Common myeloid progenitor, CD34-positive (primary cell): ENCODE data around the gene GEMIN7.

Experiments used
- CTCF ChIA-PET: fragments of 350-600 bp; sonication (Branson Sonifier 250); formaldehyde crosslinking; loops from one replicate; lab custom pipeline; 2021; ENCODE audit warnings: antibody characterized with exemption; lab: Charles Lee
- POLR2A ChIA-PET: fragments of 350-600 bp; sonication (Branson Sonifier 250); formaldehyde crosslinking; loops from one replicate; lab custom pipeline; 2021; ENCODE audit warnings: antibody characterized with exemption; lab: Charles Lee
- DNase-seq, 3 donors: peaks; one replicate each; pipeline versions ENCODE4 v3.0.0 to v3.0.0-alpha.2; 2013
- H3K27ac ChIP-seq, 2 experiments: 1 replicate in 1 of 2; 2 replicates in 1 of 2; pipeline ENCODE4 v1.7.0; 2013; ENCODE audit warnings: inconsistent platforms in 2 of 2, low read length in 2 of 2, mild to moderate bottlenecking in 2 of 2, low read depth in 1 of 2, moderate library complexity in 1 of 2; ENCODE audit not compliant: severe bottlenecking in 2 of 2, insufficient read depth in 1 of 2, poor library complexity in 1 of 2
- H3K27me3 ChIP-seq, 5 experiments: replicated peaks in 2 of 5; 1 replicate in 3 of 5; 2 replicates in 2 of 5; pipeline versions ENCODE4 v1.6.1 to v1.7.0; 2013; ENCODE audit warnings: low read length in 4 of 5, mild to moderate bottlenecking in 2 of 5, moderate library complexity in 2 of 5, inconsistent platforms in 1 of 5; ENCODE audit not compliant: insufficient read depth in 5 of 5, control insufficient read depth in 4 of 5
- H3K36me3 ChIP-seq, 4 experiments: 1 replicate in 2 of 4; 2 replicates in 2 of 4; pipeline versions ENCODE4 v1.6.1 to v1.7.0; 2013; ENCODE audit warnings: low read length in 3 of 4, control low read depth in 1 of 4, mild to moderate bottlenecking in 1 of 4; ENCODE audit not compliant: control insufficient read depth in 4 of 4, insufficient read depth in 4 of 4
- H3K4me1 ChIP-seq, 4 experiments: 1 replicate in 3 of 4; 2 replicates in 1 of 4; pipeline versions ENCODE4 v1.6.1 to v1.7.1; 2013; ENCODE audit warnings: low read length in 3 of 4, mild to moderate bottlenecking in 3 of 4, control low read depth in 1 of 4, inconsistent platforms in 1 of 4, moderate library complexity in 1 of 4; ENCODE audit not compliant: control insufficient read depth in 4 of 4, insufficient read depth in 4 of 4; ENCODE audit errors: control extremely low read depth in 1 of 4
- H3K4me3 ChIP-seq, 7 experiments: 1 replicate in 4 of 7; 2 replicates in 3 of 7; pipeline versions ENCODE4 v1.5.1 to v1.7.0; 2013; ENCODE audit warnings: mild to moderate bottlenecking in 7 of 7, low read length in 6 of 7, moderate library complexity in 6 of 7, inconsistent platforms in 2 of 7, low read depth in 2 of 7, control low read depth in 1 of 7; ENCODE audit not compliant: insufficient read depth in 4 of 7, control insufficient read depth in 1 of 7; ENCODE audit errors: extremely low read depth in 1 of 7
- H3K9me3 ChIP-seq, 5 experiments: 1 replicate in 4 of 5; 2 replicates in 1 of 5; pipeline versions ENCODE4 v1.6.1 to v1.7.1; 2013; ENCODE audit warnings: low read length in 4 of 5, mild to moderate bottlenecking in 2 of 5, inconsistent platforms in 1 of 5, low read depth in 1 of 5, moderate library complexity in 1 of 5; ENCODE audit not compliant: control insufficient read depth in 4 of 5, insufficient read depth in 2 of 5; ENCODE audit errors: control extremely low read depth in 1 of 5
- WGBS: methylation state at CpG from one replicate; pipeline ENCODE4 v1.1.5; 2013; ENCODE audit not compliant: insufficient coverage; 5-methylcytosine and 5-hydroxymethylcytosine counted together

The GEMIN7 gene

GRCh38 chr19:45082170-45082569 lies 3.1 kb downstream of the GEMIN7 start:
- Histone ChIP-seq H3K27ac (no peak overlapping the region), H3K27me3 (no peaks in the 10 kb centered on the region), H3K4me1 (peaks cover 7 to 33% (median 21%) of the 10 kb centered on the region in 4 experiments), H3K9me3 (no peaks in the 10 kb centered on the region), H3K4me3 (no peak overlapping the region), H3K36me3 (peaks cover 8 to 21% (median 11%) of the 10 kb centered on the region in 4 experiments)
- CTCF ChIA-PET = no interaction called here
- DNase-seq = no peak
- WGBS = 100% methylated on average over 2 of the region's 5 CpGs
- POLR2A ChIA-PET = no interaction called here

- Histone ChIP-seq H3K4me1 (peaks cover 3 to 26% (median 19%) of the 10 kb centered on the region in 4 experiments), H3K36me3 (peaks cover 8 to 44% (median 20%) of the 10 kb centered on the region in 4 experiments), H3K4me3 (no peak overlapping the region), H3K9me3 (no peaks in the 10 kb centered on the region), H3K27ac (no peak overlapping the region), H3K27me3 (no peaks in the 10 kb centered on the region)
- POLR2A ChIA-PET = no interaction called here
- WGBS = 94% methylated on average over 2 of the region's 4 CpGs
- CTCF ChIA-PET = interaction anchor here (1.0 to 2.1 kb wide), 6 partner anchors 12 to 95 kb away, joined by 3 to 9 read pairs (median 3); no protein-coding TSS in a partner anchor
- no peak for DNase-seq
Observed at GRCh38 chr19:45086480-45086879, 7.4 kb downstream of the GEMIN7 start.

- ChIA-PET CTCF (interaction anchor here (0.6 to 2.1 kb wide), 7 partner anchors 13 to 91 kb away, joined by 3 to 9 read pairs (median 3); partner anchors contain the start of genes BLOC1S3 and TRAPPC6A), POLR2A (interaction anchor here (1.0 kb wide), 1 partner anchor 9 kb away, joined by 5 read pairs; the partner anchor contains the start of gene GEMIN7)
- peak; percentile 80 to 96 (median 93) for DNase-seq
- peaks cover 4 to 35% (median 14%) of the 10 kb centered on the region in 4 experiments for H3K36me3 ChIP-seq
- peak overlapping the region in 3 of 7 experiments; percentile 2 to 28 (median 5) for H3K4me3 ChIP-seq
- WGBS = 3% methylated on average over 8 of the region's 11 CpGs
- no peaks in the 10 kb centered on the region for H3K9me3 ChIP-seq
- H3K4me1 ChIP-seq = peaks cover 3 to 33% (median 24%) of the 10 kb centered on the region in 4 experiments
- no peaks in the 10 kb centered on the region for H3K27me3 ChIP-seq
- peak overlapping the region in 1 of 2 experiments; percentile 25 for H3K27ac ChIP-seq
Observed at GRCh38 chr19:45087531-45087930, 8.5 kb downstream of the GEMIN7 start.

- WGBS = 100% methylated on average over 16 of the region's 17 CpGs
- H3K9me3 ChIP-seq = no peaks in the 10 kb centered on the region
- H3K4me1 ChIP-seq = peaks cover 6 to 50% (median 38%) of the 10 kb centered on the region in 4 experiments
- DNase-seq = no peak
- CTCF ChIA-PET = interaction anchor here (0.6 to 5.3 kb wide), 6 partner anchors 13 to 48 kb away, joined by 3 to 25 read pairs (median 4); no protein-coding TSS in a partner anchor
- no peak overlapping the region for H3K27ac ChIP-seq
- H3K36me3 ChIP-seq = peaks cover 4 to 33% (median 13%) of the 10 kb centered on the region in 4 experiments
- no peak overlapping the region for H3K4me3 ChIP-seq
- no peaks in the 10 kb centered on the region for H3K27me3 ChIP-seq
- POLR2A ChIA-PET = interaction anchor here (0.6 to 1.2 kb wide), 2 partner anchors 11 to 16 kb away, joined by 3 read pairs; partner anchors contain the start of gene GEMIN7
Observed at GRCh38 chr19:45090034-45090433, 11.0 kb downstream of the GEMIN7 start.

- ChIA-PET POLR2A (no interaction called here), CTCF (interaction anchor here (0.6 to 5.3 kb wide), 5 partner anchors 28 to 47 kb away, joined by 3 to 25 read pairs (median 3); no protein-coding TSS in a partner anchor)
- no peak overlapping the region for H3K4me3 ChIP-seq
- DNase-seq = no peak
- H3K4me1 ChIP-seq = peaks cover 6 to 52% (median 38%) of the 10 kb centered on the region in 4 experiments
- no peaks in the 10 kb centered on the region for H3K27me3 ChIP-seq
- no peak overlapping the region for H3K27ac ChIP-seq
- no peaks in the 10 kb centered on the region for H3K9me3 ChIP-seq
- H3K36me3 ChIP-seq = peaks cover 0 to 29% (median 12%) of the 10 kb centered on the region in 4 experiments
- no CpG with 5 or more reads among the region's 5 CpGs for WGBS
Observed at GRCh38 chr19:45090606-45091005, 11.5 kb downstream of the GEMIN7 start.

- Histone ChIP-seq H3K36me3 (peaks cover 0 to 31% (median 13%) of the 10 kb centered on the region in 4 experiments), H3K4me3 (peak overlapping the region in 6 of 7 experiments; percentile 84 to 96 (median 93)), H3K9me3 (no peaks in the 10 kb centered on the region), H3K27me3 (no peaks in the 10 kb centered on the region), H3K4me1 (peaks cover 6 to 52% (median 38%) of the 10 kb centered on the region in 4 experiments), H3K27ac (peak overlapping the region; percentile 56 to 99)
- DNase-seq = peak; percentile 98 to 99 (median 99)
- POLR2A ChIA-PET = interaction anchor here (0.7 to 1.8 kb wide), 5 partner anchors 12 to 1530 kb away, joined by 3 to 9 read pairs (median 5); partner anchors contain the start of genes GEMIN7 and TRAPPC6A
- CTCF ChIA-PET = interaction anchor here (0.8 to 5.3 kb wide), 9 partner anchors 12 to 39 kb away, joined by 3 to 25 read pairs (median 7); no protein-coding TSS in a partner anchor
- WGBS = 46% methylated on average over 53 of the region's 64 CpGs
Observed at GRCh38 chr19:45091031-45091923, 12.2 kb downstream of the GEMIN7 start.
